SK-N-SH treated with all-trans-retinoic acid at 6 μM for 48 hours (cell line): ENCODE data around the gene LRMDA.

Experiments used
- ATAC-seq: fragments of 200-7000 bp; cut with Tn5 transposase; 3 replicates; pipeline ENCODE4 v1.9.1; 2020; ENCODE audit warnings: mild to moderate bottlenecking, moderate library complexity
- ARNTL ChIP-seq: fragments of 450-650 bp; formaldehyde crosslinking; IDR thresholded peaks from 2 replicates; pipeline ENCODE4 v1.5.0; 2020; ENCODE audit warnings: low read depth, mild to moderate bottlenecking, moderate library complexity, borderline replicate concordance
- BACH2 ChIP-seq: fragments of 250-450 bp; sonication (Bioruptor Pico); IDR thresholded peaks from 2 replicates; pipeline ENCODE4 v1.9.0; 2021; ENCODE audit warnings: mild to moderate bottlenecking, borderline replicate concordance
- CREB5 ChIP-seq: fragments of 250-450 bp; sonication (Bioruptor Pico); IDR thresholded peaks from 2 replicates; pipeline ENCODE4 v1.5.1; 2020; ENCODE audit warnings: low read depth, mild to moderate bottlenecking, moderate library complexity
- CSDC2 ChIP-seq: fragments of 250-450 bp; sonication (Bioruptor Pico); IDR thresholded peaks from 2 replicates; pipeline ENCODE4 v1.5.0; 2020; ENCODE audit warnings: mild to moderate bottlenecking, moderate library complexity
- ESRRG ChIP-seq: fragments of 250-450 bp; sonication (Bioruptor Pico); IDR thresholded peaks from 2 replicates; pipeline ENCODE4 v1.6.1; 2021; ENCODE audit warnings: mild to moderate bottlenecking
- GLIS3 ChIP-seq: fragments of 250-450 bp; sonication (Bioruptor Pico); IDR thresholded peaks from 2 replicates; pipeline ENCODE4 v1.5.0; 2020; ENCODE audit warnings: mild to moderate bottlenecking, moderate library complexity
- PATZ1 ChIP-seq: fragments of 250-450 bp; sonication (Bioruptor Pico); IDR thresholded peaks from 2 replicates; pipeline ENCODE4 v1.8.0; 2020; ENCODE audit warnings: mild to moderate bottlenecking, moderate library complexity, borderline replicate concordance
- POU6F1 ChIP-seq: fragments of 250-450 bp; sonication (Bioruptor Pico); IDR thresholded peaks from 2 replicates; pipeline ENCODE4 v1.8.0; 2021; ENCODE audit warnings: low read depth, mild to moderate bottlenecking, moderate library complexity, borderline replicate concordance
- PPARA ChIP-seq: fragments of 250-450 bp; sonication (Bioruptor Pico); IDR thresholded peaks from 2 replicates; pipeline ENCODE4 v1.5.0; 2020; ENCODE audit warnings: mild to moderate bottlenecking, borderline replicate concordance
- RARB ChIP-seq: fragments of 250-450 bp; sonication (Bioruptor Pico); IDR thresholded peaks from 2 replicates; pipeline ENCODE4 v1.8.0; 2021; ENCODE audit warnings: mild to moderate bottlenecking, moderate library complexity
- TOX ChIP-seq: fragments of 250-450 bp; sonication (Bioruptor Pico); IDR thresholded peaks from 2 replicates; pipeline ENCODE4 v1.8.0; 2021; ENCODE audit warnings: mild to moderate bottlenecking, moderate library complexity, borderline replicate concordance
- TSHZ2 ChIP-seq: fragments of 250-450 bp; sonication (Bioruptor Pico); IDR thresholded peaks from 2 replicates; pipeline ENCODE4 v1.5.0; 2020; ENCODE audit warnings: mild to moderate bottlenecking, moderate library complexity
- ZC3H10 ChIP-seq: fragments of 250-450 bp; sonication (Bioruptor Pico); IDR thresholded peaks from 2 replicates; pipeline ENCODE4 v1.5.1; 2021; ENCODE audit warnings: mild to moderate bottlenecking, moderate library complexity
- ZFP3 ChIP-seq: fragments of 250-450 bp; sonication (Bioruptor Pico); IDR thresholded peaks from 2 replicates; pipeline ENCODE4 v1.5.0; 2020; ENCODE audit warnings: mild to moderate bottlenecking, moderate library complexity
- ZFP30 ChIP-seq: fragments of 450-650 bp; formaldehyde crosslinking; IDR thresholded peaks from 2 replicates; pipeline ENCODE4 v1.5.0; 2022; ENCODE audit warnings: mild to moderate bottlenecking, moderate library complexity
- ZNF565 ChIP-seq: fragments of 450-650 bp; formaldehyde crosslinking; conservative IDR thresholded peaks from 2 replicates; pipeline ENCODE4 v1.5.0; 2020; ENCODE audit warnings: low read depth, mild to moderate bottlenecking, moderate library complexity
- ZNF8 ChIP-seq: fragments of 450-650 bp; formaldehyde crosslinking; IDR thresholded peaks from 2 replicates; pipeline ENCODE4 v1.5.0; 2020; ENCODE audit warnings: mild to moderate bottlenecking, moderate library complexity

Gene LRMDA

GRCh38 chr10:76172020-76172419 lies 740.6 kb downstream of the LRMDA start (continued):
- TF ChIP-seq CREB5 (no peak), ZC3H10 (CRISPR knock-in tag) (no peak), RARB (no peak)
- TF ChIP-seq, all 23 proteins: peak for 0

- no peak for ATAC-seq
- no peak for TF ChIP-seq POU6F1 (CRISPR knock-in tag)
- TF ChIP-seq RARB, result no peak
- no peak for TF ChIP-seq GLIS3
- TF ChIP-seq ZNF565, result no peak
- no peak for TF ChIP-seq PPARA (CRISPR knock-in tag)
- TF ChIP-seq PATZ1 (CRISPR knock-in tag), result no peak
- TF ChIP-seq TSHZ2 (CRISPR knock-in tag), result no peak
- TF ChIP-seq TOX, result no peak
- TF ChIP-seq ZC3H10 (CRISPR knock-in tag), result no peak
- TF ChIP-seq CSDC2 (CRISPR knock-in tag), result no peak
- TF ChIP-seq ARNTL, result no peak
Measured at GRCh38 chr10:76175533-76176165, 744.2 kb downstream of the LRMDA start.

- ATAC-seq, result no peak
- TF ChIP-seq ZC3H10 (CRISPR knock-in tag) (no peak), ZNF565 (no peak), ESRRG (CRISPR knock-in tag) (no peak), ZNF8 (CRISPR knock-in tag) (no peak), BACH2 (no peak), ZFP30 (CRISPR knock-in tag) (no peak), POU6F1 (CRISPR knock-in tag) (no peak), TSHZ2 (CRISPR knock-in tag) (no peak), TOX (no peak), ARNTL (no peak), ZFP3 (no peak)
Measured at GRCh38 chr10:76176166-76176550, 744.7 kb downstream of the LRMDA start.
